Caco-2 (cell line): ENCODE results near the gene PLXDC2. TPM values are rescaled to one million over a fixed set of nuclear protein-coding genes. Genes with fewer than 3 reads are reported as not detected.

ENCODE experiments used
- BruUV-seq: library from RNA; stranded (reverse); fragments of 400-500 nt; replicated peaks from 2 replicates; lab custom pipeline; 2021; lab: Mats Ljungman, UMichigan
- CTCF ChIA-PET: fragments of 300-600 bp; sonication (Branson Sonifier 250); formaldehyde crosslinking; loops from one replicate; lab custom pipeline; 2022; ENCODE audit warnings: antibody characterized with exemption; lab: Charles Lee
- POLR2A ChIA-PET: fragments of 300-600 bp; sonication (Branson Sonifier 250); formaldehyde crosslinking; loops from one replicate; lab custom pipeline; 2022; ENCODE audit warnings: antibody characterized with exemption; lab: Charles Lee
- DNase-seq, 2 experiments: peaks; one replicate each; pipeline versions ENCODE4 v3.0.0 to v3.0.0-alpha.2; 2020 to 2022
- H3K27me3 ChIP-seq: replicated peaks from 2 replicates; pipeline ENCODE4 v1.6.0; 2011; ENCODE audit warnings: low read length; ENCODE audit not compliant: control insufficient read depth, insufficient read depth
- H3K36me3 ChIP-seq: 2 replicates; pipeline ENCODE4 v1.5.1; 2011; ENCODE audit warnings: low read length; ENCODE audit not compliant: control insufficient read depth, insufficient read depth
- H3K4me1 ChIP-seq: fragments of 250-450 bp; sonication (Bioruptor Pico); 2 replicates; pipeline ENCODE4 v1.5.1; 2020; ENCODE audit warnings: mild to moderate bottlenecking
- H3K4me3 ChIP-seq: 2 replicates; pipeline ENCODE4 v1.5.1; 2011; ENCODE audit warnings: low read depth, mild to moderate bottlenecking, control low read depth, low read length
- H3K9me3 ChIP-seq: fragments of 250-450 bp; sonication (Bioruptor Pico); 2 replicates; pipeline ENCODE4 v1.5.1; 2020; ENCODE audit warnings: mild to moderate bottlenecking, moderate library complexity
- H3K27ac Mint-ChIP-seq: one replicate; pipeline ENCODE4 v1.8.0; 2022; ENCODE audit warnings: mixed read lengths; ENCODE audit not compliant: unreplicated experiment
- H3K27me3 Mint-ChIP-seq: one replicate; pipeline ENCODE4 v1.8.0; 2022; ENCODE audit warnings: mixed read lengths; ENCODE audit not compliant: insufficient read depth, unreplicated experiment
- H3K36me3 Mint-ChIP-seq: one replicate; pipeline ENCODE4 v1.8.0; 2022; ENCODE audit warnings: mild to moderate bottlenecking, mixed read lengths; ENCODE audit not compliant: insufficient read depth, unreplicated experiment
- H3K4me1 Mint-ChIP-seq: one replicate; pipeline ENCODE4 v1.8.0; 2022; ENCODE audit warnings: low read depth, mixed read lengths; ENCODE audit not compliant: unreplicated experiment
- H3K4me3 Mint-ChIP-seq: one replicate; pipeline ENCODE4 v1.8.0; 2022; ENCODE audit warnings: mild to moderate bottlenecking, moderate library complexity, mixed read lengths; ENCODE audit not compliant: unreplicated experiment
- H3K9me3 Mint-ChIP-seq: one replicate; pipeline ENCODE4 v1.8.0; 2022; ENCODE audit warnings: mixed read lengths; ENCODE audit not compliant: unreplicated experiment
- CTCF ChIP-seq, 2 experiments: fragments of 200-600 bp in 1 of 2; IDR thresholded peaks; 1 replicate in 1 of 2; 2 replicates in 1 of 2; pipeline versions ENCODE4 v1.5.1 to v1.8.0; 2011 to 2022; ENCODE audit warnings: antibody characterized with exemption in 1 of 2, control low read depth in 1 of 2, inconsistent platforms in 1 of 2, low read depth in 1 of 2, low read length in 1 of 2, mild to moderate bottlenecking in 1 of 2, moderate library complexity in 1 of 2; ENCODE audit not compliant: insufficient read depth in 1 of 2, severe bottlenecking in 1 of 2, unreplicated experiment in 1 of 2
- intact Hi-C: fragments of 100-400 bp; cut with micrococcal nuclease; formaldehyde crosslinking; loops from one replicate; pipeline ENCODE4 v1.10.0; 2022; ENCODE audit not compliant: unreplicated experiment
- total RNA-seq: library from RNA; stranded (reverse); gene quantifications from 2 replicates; pipeline ENCODE4 v1.2.3, GENCODE V29; 2022

Gene PLXDC2
- total RNA-seq, 1 experiment from 2014 or later = 0.54 TPM

- Histone ChIP-seq H3K4me1 (no peaks in the 10 kb centered on the region), H3K36me3 (no peaks in the 10 kb centered on the region), H3K4me3 (no peak overlapping the region), H3K27me3 (no peaks in the 10 kb centered on the region), H3K9me3 (no peaks in the 10 kb centered on the region; the same call in 1 of the 2 replicates)
- TF ChIP-seq CTCF (IDR thresholded peaks at IDR 0.05; ENCODE audit: insufficient read depth in 1 of 2, low read depth in 1 of 2, low read length in 1 of 2, severe bottlenecking in 1 of 2, unreplicated experiment in 1 of 2) = no peak
- Mint-ChIP-seq H3K9me3 (peaks cover 11% of the 10 kb centered on the region), H3K4me3 (no peak overlapping the region), H3K36me3 (no peaks in the 10 kb centered on the region), H3K27ac (no peak overlapping the region), H3K27me3 (no peaks in the 10 kb centered on the region), H3K4me1 (no peaks in the 10 kb centered on the region)
- POLR2A ChIA-PET = no interaction called here
- CTCF ChIA-PET = no interaction called here
- no TSS peak for BruUV-seq
- intact Hi-C loops = no loop called here
- DNase-seq = no peak
Measured at GRCh38 chr10:19977097-19977521, 160.9 kb downstream of the PLXDC2 start.

- peaks cover 11% of the 10 kb centered on the region for H3K9me3 Mint-ChIP-seq
- ChIA-PET CTCF (no interaction called here), POLR2A (no interaction called here)
- no peaks in the 10 kb centered on the region for H3K4me1 Mint-ChIP-seq
- Histone ChIP-seq H3K36me3 (no peaks in the 10 kb centered on the region), H3K9me3 (no peaks in the 10 kb centered on the region; the same call in 1 of the 2 replicates), H3K4me1 (no peaks in the 10 kb centered on the region), H3K27me3 (no peaks in the 10 kb centered on the region), H3K4me3 (no peak overlapping the region)
- intact Hi-C loops = no loop called here
- no peak for DNase-seq
- no peak overlapping the region for H3K27ac Mint-ChIP-seq
- no TSS peak for BruUV-seq
- no peak for TF ChIP-seq CTCF (IDR thresholded peaks at IDR 0.05; ENCODE audit: insufficient read depth in 1 of 2, low read depth in 1 of 2, low read length in 1 of 2, severe bottlenecking in 1 of 2, unreplicated experiment in 1 of 2)
- H3K27me3 Mint-ChIP-seq = no peaks in the 10 kb centered on the region
- no peak overlapping the region for H3K4me3 Mint-ChIP-seq
- H3K36me3 Mint-ChIP-seq = no peaks in the 10 kb centered on the region
Measured at GRCh38 chr10:19979628-19980027, 163.4 kb downstream of the PLXDC2 start.

- no peaks in the 10 kb centered on the region for H3K27me3 ChIP-seq
- POLR2A ChIA-PET = no interaction called here
- Mint-ChIP-seq H3K4me3 (no peak overlapping the region), H3K27me3 (no peaks in the 10 kb centered on the region), H3K4me1 (no peaks in the 10 kb centered on the region), H3K36me3 (no peaks in the 10 kb centered on the region), H3K9me3 (no peaks in the 10 kb centered on the region), H3K27ac (no peak overlapping the region)
- BruUV-seq = no TSS peak
- no peak overlapping the region for H3K4me3 ChIP-seq
- H3K36me3 ChIP-seq = no peaks in the 10 kb centered on the region
- no peaks in the 10 kb centered on the region for H3K9me3 ChIP-seq
- intact Hi-C loops = no loop called here
- no peak for DNase-seq
- no peak for TF ChIP-seq CTCF (IDR thresholded peaks at IDR 0.05; ENCODE audit: insufficient read depth in 1 of 2, low read depth in 1 of 2, low read length in 1 of 2, severe bottlenecking in 1 of 2, unreplicated experiment in 1 of 2)
- CTCF ChIA-PET = no interaction called here
- H3K4me1 ChIP-seq = no peaks in the 10 kb centered on the region
Measured at GRCh38 chr10:19983880-19984565, 167.8 kb downstream of the PLXDC2 start.
